HG02840 (cell line): ENCODE measurements around the gene JMJD7.

ENCODE experiments used
- ATAC-seq: cut with Tn5 transposase; IDR thresholded peaks from one replicate; pipeline ENCODE4 v1.9.1; 2021; ENCODE audit warnings: mild to moderate bottlenecking, moderate library complexity, moderate number of reproducible peaks; ENCODE audit not compliant: unreplicated experiment, low FRiP score

Gene JMJD7

DNA sequence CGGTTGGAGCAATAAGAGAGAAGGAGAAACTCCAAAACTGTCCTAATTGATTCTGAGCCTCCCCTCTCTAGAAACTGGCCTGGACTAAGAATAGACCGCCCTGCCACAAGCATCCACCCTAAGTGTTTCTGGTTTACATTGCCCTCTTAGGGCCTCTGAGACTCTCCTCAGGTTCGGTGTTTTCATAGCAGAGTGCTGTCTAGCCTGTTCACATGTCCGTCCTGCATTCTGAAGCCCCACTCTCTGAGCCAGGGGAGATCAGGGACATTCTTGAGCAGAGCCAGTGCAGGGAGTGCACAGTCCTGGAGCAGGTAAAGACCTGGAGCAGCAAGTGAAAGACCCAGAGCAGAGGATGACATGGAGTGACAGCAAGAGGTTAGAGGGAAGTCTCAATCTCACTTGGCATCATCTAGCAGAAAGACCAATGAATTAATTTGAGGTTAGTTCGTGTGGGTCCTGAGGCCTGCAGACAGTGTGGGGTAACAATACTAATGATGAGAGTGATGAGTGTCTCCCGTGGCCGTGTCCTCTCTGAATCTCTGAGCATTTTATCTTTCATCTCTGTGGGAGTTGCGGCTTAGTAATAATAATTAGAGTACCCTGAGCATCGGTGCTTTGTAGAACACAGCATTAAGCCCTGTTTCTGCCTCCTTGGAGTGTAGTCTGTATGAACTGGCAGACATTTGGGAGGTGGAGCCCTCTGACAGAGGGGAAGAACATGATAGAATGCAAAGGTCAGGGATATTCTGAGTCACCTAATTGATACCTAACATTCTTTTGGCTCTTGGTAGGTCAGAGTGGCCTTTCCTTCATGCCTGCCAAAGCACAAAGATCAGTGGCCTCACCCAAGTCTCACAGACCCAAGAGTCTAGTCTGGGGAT, 29.0 kb upstream of the JMJD7 start:
- no peak for ATAC-seq

GRCh38 chr15:41799488-41799805, 28.4 kb upstream of the JMJD7 start:
- no peak for ATAC-seq

DNA sequence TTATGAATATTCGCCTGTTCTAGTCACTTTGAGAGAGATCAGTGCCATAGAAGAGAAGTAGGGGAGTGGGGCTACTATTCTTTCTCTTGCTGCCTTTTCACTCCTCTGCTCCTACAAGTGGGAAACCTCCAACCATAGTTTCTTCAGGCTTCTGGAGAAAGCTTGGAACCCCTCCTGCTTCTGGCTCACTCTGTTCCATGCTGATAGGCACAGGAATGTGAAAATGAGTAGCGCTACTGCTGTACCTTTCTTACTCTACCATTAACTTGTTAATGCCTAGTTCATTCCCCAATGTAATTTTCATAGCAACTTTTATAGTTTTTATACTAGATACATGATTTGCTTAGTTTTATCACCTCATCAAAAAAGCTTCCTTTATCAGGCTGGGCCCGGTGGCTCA, 26.7 kb upstream of the JMJD7 start:
- ATAC-seq: no peak

DNA sequence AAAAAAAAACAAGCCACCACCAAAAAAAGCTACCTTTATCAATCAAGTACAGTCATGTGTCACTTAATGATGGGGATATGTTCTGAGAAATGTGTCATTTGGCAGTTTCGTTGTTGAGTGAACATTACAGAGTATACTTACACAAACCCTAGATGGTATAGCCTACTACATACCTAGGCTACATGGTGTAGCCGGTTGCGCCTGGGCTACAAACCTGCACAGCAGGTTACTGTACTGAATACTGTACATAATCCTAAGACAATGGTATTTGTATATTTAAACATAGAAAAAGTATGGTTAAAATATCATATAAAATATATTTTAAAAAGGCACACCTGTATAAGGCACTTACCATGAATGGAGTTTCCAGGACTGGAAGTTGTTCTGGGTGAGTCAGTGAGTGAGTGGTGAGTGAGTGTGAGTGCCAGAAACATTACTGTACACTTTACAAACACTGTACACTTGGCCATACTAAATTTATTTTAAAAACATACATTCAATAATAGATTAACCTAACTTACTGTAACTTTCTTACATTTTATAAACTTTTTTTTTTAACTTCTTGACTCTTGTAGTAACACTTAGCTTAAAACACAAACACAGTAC, 25.9 kb upstream of the JMJD7 start:
- no peak for ATAC-seq

DNA sequence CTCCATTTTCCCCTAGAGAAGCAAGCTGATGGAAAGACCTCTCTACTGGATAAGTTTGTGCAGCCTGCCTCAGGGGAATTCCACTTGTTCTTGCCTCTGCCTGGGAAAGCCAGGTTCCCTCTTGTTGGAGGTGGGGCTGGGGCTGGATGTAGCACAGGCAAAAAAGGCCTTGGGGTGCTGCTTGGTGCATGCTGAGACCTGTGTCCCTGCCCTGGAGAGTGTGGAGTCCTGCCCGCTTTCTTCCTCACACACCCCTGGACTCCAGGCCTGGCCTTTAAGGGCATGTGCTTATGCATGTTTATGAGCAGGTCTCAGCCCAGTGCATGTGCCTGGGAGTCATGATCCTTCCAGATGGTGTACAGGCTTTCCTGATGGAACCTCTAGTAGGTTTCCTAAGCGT, 23.5 kb upstream of the JMJD7 start:
- no peak for ATAC-seq

GRCh38 chr15:41804916-41805666, 22.8 kb upstream of the JMJD7 start:
- ATAC-seq: no peak

DNA sequence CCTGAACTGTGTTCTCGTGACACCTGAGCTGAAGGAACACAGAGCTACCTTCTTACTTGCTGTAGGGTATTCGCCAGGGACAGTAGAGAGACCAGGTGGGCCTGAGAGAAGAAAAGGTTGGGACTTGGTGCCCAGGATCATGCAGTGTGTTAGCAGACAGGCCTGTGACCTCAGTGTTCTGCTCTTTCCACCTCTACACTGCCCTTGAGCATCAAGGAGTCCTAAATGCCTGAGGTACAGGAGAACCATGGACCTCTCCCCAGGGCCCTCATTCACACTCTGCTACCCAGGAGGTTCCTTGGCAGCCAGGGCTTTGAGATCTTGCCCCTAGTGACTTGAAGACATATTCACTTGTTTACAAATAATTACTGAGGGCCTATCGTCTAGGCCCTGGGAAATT, 22.2 kb upstream of the JMJD7 start:
- no peak for ATAC-seq

- ATAC-seq: no peak
Observed at GRCh38 chr15:41806291-41807181, 21.4 kb upstream of the JMJD7 start.

- no peak for ATAC-seq
Observed at GRCh38 chr15:41809121-41809520, 18.8 kb upstream of the JMJD7 start.

GRCh38 chr15:41809526-41810220, 18.2 kb upstream of the JMJD7 start:
- ATAC-seq: no peak

DNA sequence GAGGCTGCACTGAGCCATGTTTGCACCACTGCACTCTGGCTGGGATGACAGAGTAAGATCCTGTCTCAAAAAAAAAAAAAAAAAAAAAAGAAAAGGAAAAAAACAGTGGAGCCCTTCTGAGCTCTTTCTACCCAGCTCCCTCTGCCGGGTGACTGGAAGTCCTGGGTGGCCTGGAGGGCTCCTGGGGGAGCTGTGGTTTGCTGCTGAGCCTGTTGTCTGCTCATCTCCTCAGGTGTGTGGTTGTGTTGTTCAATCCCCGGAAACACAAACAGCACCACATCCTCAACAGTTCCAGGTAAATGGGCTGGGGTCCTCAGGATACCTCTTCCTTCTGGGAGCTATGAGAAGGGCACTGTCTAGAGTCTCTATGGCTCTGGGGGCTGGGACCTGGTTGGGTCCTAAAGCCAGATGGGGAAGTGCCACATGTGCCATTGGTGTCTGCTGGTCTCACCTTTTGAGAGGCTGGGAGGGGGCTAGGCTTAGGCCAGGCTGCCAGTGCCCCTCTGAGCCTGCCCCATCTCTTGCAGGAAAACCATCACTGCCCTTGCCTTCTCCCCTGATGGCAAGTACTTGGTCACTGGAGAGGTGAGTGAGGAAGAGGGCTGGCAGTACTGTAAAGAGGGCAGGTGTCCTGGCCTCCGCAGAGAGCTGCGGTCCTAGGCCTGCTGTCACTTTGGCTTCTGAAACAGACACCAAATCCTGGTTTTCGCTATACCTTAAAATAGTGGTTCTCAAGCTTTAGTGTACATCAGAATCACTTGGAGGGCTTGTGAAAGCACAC, 17.1 kb upstream of the JMJD7 start:
- ATAC-seq: no peak

DNA sequence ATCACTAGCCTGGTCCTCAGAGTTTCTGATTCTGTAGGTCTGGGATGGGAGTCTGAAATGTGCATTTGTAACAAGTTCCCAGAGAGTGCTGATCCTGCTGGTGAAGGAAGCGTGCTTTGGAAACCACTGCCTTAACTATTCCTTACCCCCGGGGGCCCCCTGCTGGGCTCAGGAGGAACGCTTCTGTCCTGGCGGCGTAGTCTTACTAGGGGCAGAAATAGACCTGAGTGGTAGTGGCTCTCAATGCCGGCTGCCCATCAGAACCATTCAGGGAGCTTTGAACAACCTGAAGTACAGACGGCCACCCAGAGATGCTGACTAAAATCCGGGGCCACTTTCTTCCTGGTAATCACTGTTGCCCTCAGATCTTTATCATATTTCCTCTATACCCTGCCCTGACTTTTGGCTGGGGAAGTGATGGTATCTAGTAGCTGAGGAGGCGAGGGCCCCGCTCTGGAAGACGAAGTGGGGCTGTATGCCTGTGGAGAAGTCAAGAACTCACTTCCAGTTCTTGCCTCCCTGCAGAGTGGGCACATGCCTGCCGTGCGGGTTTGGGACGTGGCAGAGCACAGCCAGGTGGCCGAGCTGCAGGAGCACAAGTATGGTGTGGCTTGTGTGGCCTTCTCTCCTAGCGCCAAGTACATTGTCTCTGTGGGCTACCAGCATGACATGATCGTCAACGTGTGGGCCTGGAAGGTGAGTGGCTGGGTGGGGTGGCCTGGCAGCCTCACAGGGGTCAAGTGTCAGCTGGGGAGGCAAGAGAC, 16.3 kb upstream of the JMJD7 start:
- no peak for ATAC-seq

GRCh38 chr15:41812820-41813375, 15.0 kb upstream of the JMJD7 start:
- ATAC-seq: no peak

DNA sequence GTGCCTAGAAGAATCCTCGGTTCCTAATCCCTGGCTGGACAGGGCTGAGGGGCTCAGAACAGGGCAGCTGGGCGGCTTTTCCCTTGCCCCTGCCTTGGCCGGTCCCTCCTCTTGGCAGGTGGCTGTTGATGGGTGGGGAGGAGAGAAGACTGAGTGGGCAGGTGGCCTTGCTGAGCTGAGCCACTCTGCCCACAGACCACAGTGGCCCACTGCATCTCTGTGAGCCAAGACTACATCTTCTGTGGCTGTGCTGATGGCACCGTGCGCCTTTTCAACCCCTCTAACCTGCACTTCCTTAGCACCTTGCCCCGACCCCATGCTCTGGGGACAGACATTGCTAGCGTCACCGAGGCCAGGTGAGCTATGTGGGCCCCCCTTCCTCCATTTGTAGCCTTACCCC, 14.5 kb upstream of the JMJD7 start:
- no peak for ATAC-seq

DNA sequence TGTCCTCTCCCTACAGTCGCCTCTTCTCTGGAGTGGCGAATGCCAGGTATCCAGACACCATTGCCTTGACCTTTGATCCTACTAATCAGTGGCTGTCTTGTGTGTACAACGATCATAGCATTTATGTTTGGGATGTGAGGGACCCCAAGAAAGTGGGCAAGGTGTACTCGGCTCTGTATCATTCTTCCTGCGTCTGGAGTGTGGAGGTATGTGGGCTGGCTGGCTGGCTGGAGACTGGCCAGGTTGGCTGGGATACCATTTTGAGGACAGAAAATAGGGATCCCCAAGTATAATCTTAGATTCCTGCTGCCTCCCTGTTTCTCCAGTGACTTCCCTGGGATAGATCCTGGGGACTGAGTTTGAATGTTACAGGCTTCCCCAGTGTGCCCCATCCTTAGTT, 13.4 kb upstream of the JMJD7 start:
- ATAC-seq: no peak

DNA sequence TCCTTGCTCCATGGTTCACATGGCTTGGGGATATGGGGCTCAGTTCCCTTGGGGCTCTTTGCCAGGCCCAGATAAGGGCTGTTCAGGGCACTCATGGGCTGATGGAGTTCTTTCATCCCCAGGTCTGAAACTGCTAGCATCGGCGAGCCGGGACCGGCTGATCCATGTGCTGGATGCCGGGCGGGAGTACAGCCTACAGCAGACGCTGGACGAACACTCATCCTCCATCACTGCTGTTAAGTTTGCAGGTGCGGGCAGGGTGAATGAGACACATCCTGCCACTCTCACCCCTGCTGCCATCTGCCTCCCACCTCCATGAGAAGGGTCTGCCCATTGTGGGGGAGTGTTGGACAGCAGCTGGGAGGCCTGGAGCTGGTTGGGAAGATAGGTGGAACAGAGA, 11.1 kb upstream of the JMJD7 start:
- no peak for ATAC-seq

GRCh38 chr15:41817327-41817726, 10.6 kb upstream of the JMJD7 start:
- ATAC-seq: no peak

- no peak for ATAC-seq
Observed at GRCh38 chr15:41817781-41818180, 10.1 kb upstream of the JMJD7 start.
